Measurements from ENCODE around the gene SCGB1C1. TPM values are rescaled to one million over a fixed set of nuclear protein-coding genes. Genes with fewer than 3 reads are reported as not detected.

The SCGB1C1 gene
- total and polyA plus RNA-seq, 9 of the 15 experiments (the other 6 are each of a cell fraction or from before 2014, with no cell fraction given) = not detected

DNA sequence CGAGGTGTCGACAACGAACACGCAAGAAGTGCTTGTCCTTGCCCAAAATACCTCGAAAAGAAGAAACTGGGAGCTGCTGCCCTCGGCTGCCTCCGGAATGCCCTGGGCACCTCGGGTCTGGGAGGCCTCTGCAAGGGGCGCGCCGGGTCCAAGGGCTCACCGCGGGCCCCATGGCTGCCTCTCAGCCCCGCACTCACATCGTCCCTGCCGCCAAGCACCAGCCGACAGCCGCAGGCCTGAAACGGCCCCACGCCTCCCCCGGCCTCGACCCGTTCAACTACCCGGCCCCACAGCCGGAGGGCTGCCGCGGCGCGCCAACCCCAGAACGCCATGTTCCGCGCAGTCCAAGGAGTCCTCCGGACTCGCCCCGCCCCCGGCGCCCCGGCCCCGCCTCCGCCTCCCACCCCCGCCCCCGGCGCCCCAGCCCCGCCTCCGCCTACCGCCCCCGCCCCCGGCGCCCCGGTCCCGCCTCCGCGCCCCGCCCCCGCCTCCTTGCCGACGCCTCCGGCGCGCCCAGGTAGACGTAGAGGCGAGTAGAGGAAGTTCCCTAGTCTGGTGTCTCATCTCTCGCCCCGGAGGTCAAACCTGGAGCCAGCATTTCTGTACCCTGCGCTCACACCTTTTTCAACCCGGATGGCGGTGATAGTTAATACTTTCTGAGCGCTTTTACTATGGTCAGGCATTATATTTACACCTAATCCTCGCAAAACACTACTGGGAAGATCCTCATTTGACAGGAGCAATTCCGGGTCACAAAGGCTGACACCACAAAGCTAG lies 43.3 kb downstream of the SCGB1C1 start, which contains the start of gene SIRT3 (continued):
- TF ChIP-seq CREB5 (CRISPR knock-in tag; IDR thresholded peaks at IDR 0.05) = no peak
- no peak for TF ChIP-seq WHSC1 (IDR thresholded peaks at IDR 0.05; ENCODE audit: low read length)
- TF ChIP-seq RHOXF2B (CRISPR knock-in tag; conservative IDR thresholded peaks at IDR 0.05) = no peak
- 0 out of 2 replicates have a peak, but pooled peaks have one; percentile 56 for TF ChIP-seq ZFPM2 (CRISPR knock-in tag; IDR thresholded peaks at IDR 0.05)
- no peak for TF ChIP-seq ZNF311 (CRISPR knock-in tag; IDR thresholded peaks at IDR 0.05)
- no peak for TF ChIP-seq HMBOX1 (IDR thresholded peaks at IDR 0.05)
- peak; percentile 90 for TF ChIP-seq CHD1 (IDR thresholded peaks at IDR 0.05; ENCODE audit: low read length)
- TF ChIP-seq MXI1 (IDR thresholded peaks at IDR 0.05; ENCODE audit: low read depth, low read length) = 0 out of 2 replicates have a peak, but pooled peaks have one; percentile 47
- TF ChIP-seq BRD9 (IDR thresholded peaks at IDR 0.05; ENCODE audit: low read depth, partially characterized antibody) = no peak
- TF ChIP-seq SUPT5H (IDR thresholded peaks at IDR 0.05) = peak; percentile 61; the same call in 1 of the 2 replicates
- no peak for TF ChIP-seq RFX7 (CRISPR knock-in tag; IDR thresholded peaks at IDR 0.05)
- TF ChIP-seq, protein P1, sequence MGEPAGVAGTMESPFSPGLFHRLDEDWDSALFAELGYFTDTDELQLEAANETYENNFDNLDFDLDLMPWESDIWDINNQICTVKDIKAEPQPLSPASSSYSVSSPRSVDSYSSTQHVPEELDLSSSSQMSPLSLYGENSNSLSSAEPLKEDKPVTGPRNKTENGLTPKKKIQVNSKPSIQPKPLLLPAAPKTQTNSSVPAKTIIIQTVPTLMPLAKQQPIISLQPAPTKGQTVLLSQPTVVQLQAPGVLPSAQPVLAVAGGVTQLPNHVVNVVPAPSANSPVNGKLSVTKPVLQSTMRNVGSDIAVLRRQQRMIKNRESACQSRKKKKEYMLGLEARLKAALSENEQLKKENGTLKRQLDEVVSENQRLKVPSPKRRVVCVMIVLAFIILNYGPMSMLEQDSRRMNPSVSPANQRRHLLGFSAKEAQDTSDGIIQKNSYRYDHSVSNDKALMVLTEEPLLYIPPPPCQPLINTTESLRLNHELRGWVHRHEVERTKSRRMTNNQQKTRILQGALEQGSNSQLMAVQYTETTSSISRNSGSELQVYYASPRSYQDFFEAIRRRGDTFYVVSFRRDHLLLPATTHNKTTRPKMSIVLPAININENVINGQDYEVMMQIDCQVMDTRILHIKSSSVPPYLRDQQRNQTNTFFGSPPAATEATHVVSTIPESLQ (CRISPR knock-in tag; IDR thresholded peaks at IDR 0.05) = no peak
- peak; percentile 83; the same call in 1 of the 2 replicates for TF ChIP-seq PHF8 (IDR thresholded peaks at IDR 0.05; ENCODE audit: borderline replicate concordance, low read length)
- no peak for TF ChIP-seq KLF6 (CRISPR knock-in tag; IDR thresholded peaks at IDR 0.05; ENCODE audit: borderline replicate concordance)
- no peak; the same call in 1 of the 2 replicates for TF ChIP-seq HOXB6 (CRISPR knock-in tag; IDR thresholded peaks at IDR 0.05; ENCODE audit: borderline replicate concordance)
- no peak for TF ChIP-seq PCBP2 (IDR thresholded peaks at IDR 0.05; ENCODE audit: low read depth, low read length, poor library complexity, severe bottlenecking)
- TF ChIP-seq HDAC3 (IDR thresholded peaks at IDR 0.05; ENCODE audit: borderline replicate concordance, partially characterized antibody) = peak; percentile 65
- TF ChIP-seq ARNT (IDR thresholded peaks at IDR 0.05) = peak; percentile 67 to 80
- TF ChIP-seq MCM3 (IDR thresholded peaks at IDR 0.05) = no peak
- peak; percentile 63 for TF ChIP-seq POLR2H (tag; IDR thresholded peaks at IDR 0.05; ENCODE audit: low read depth)
- no peak for TF ChIP-seq GTF2A2 (tag; IDR thresholded peaks at IDR 0.05)
- TF ChIP-seq GABPB2 (CRISPR knock-in tag; conservative IDR thresholded peaks at IDR 0.05) = no peak

Measured in K562 (cell line).